ENCODE data around the gene ZNF609. TPM values are rescaled to one million over a fixed set of nuclear protein-coding genes. Genes with fewer than 3 reads are reported as not detected.

The ZNF609 gene
- total and polyA plus RNA-seq, 10 of the 15 experiments (the other 5 are each of a cell fraction or from before 2014, with no cell fraction given): 5.1 to 35.3 (median 13.6) TPM

DNA sequence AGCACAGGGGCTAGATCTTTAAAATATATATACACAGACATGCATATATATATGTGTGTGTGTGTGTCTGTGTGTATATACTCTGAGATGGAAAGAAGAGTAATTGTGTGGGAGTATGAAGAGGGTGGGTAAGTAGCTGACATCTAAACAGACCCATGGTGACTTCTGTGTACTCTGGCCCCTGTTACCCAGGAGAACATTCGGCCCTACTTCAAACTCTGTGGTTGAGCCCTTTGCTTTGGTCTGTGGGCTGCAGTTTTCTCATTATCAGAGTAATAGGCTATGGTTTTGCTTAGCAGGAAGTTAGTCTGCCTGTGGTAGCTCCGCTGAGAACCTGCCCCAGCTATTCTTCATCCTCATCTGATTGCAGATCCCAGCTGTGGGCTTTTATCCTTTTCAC, 173.6 kb downstream of the ZNF609 start (continued):
- TF ChIP-seq, protein P1, sequence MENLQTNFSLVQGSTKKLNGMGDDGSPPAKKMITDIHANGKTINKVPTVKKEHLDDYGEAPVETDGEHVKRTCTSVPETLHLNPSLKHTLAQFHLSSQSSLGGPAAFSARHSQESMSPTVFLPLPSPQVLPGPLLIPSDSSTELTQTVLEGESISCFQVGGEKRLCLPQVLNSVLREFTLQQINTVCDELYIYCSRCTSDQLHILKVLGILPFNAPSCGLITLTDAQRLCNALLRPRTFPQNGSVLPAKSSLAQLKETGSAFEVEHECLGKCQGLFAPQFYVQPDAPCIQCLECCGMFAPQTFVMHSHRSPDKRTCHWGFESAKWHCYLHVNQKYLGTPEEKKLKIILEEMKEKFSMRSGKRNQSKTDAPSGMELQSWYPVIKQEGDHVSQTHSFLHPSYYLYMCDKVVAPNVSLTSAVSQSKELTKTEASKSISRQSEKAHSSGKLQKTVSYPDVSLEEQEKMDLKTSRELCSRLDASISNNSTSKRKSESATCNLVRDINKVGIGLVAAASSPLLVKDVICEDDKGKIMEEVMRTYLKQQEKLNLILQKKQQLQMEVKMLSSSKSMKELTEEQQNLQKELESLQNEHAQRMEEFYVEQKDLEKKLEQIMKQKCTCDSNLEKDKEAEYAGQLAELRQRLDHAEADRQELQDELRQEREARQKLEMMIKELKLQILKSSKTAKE (IDR thresholded peaks at IDR 0.05; ENCODE audit: low read depth, poor library complexity, severe bottlenecking): peak; percentile 12
- 0 out of 2 replicates have a peak, but pooled peaks have one; percentile 30 for TF ChIP-seq ASH2L (IDR thresholded peaks at IDR 0.05; ENCODE audit: borderline replicate concordance, low read depth)
- peak; percentile 65 for TF ChIP-seq MTA2 (IDR thresholded peaks at IDR 0.05; ENCODE audit: low read depth)
- TF ChIP-seq POLR2A (IDR thresholded peaks at IDR 0.05; ENCODE audit: low read depth, low read length): peak; percentile 56
- no peak for TF ChIP-seq ZNF207 (IDR thresholded peaks at IDR 0.05; ENCODE audit: borderline replicate concordance)
- TF ChIP-seq GABPA (IDR thresholded peaks at IDR 0.05; ENCODE audit: low read depth): no peak
- no peak for TF ChIP-seq FOS (IDR thresholded peaks at IDR 0.05; ENCODE audit: borderline replicate concordance, extremely low read depth, insufficient read length)

DNA sequence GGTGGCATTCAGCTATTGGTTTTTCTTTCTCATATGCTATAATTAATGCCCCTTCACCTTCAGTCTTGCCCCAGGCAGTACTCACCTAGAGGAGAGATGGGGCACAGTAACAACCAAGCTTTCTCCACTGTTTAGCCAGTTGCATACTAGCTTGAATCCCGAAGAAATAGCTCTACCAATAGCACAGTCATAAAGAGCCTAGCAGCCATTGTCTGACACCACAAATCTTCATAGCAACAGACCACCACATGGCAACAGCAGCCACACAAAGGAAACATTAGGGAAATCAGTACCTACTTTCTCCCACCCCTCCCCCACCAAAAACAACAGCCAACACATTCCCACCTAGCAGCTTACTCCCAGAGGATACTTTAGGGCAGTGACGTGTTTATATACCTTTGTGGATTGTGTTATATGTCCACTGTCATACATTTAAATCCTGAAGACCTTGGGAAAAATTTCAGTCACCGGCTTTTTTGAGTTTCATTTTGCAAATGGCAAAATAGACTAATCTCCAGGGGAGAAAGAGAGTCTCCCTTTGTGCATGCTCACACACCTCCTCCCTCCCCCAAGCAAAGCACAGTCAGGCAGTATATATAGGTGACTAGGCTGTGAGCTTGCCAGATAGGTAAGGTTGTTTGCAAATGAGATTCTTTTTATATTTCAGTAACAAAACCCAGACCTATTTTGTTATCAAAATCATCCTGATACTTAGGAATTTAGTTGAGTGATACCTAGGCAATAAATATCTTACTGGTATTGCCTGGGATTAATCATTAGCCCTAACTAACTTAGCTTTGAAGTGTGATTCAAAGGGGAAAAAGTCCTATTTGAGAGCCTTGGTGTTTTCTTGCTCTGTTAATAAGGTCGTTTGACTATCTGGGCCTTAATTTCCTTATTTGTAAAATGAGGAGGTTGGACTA, 174.5 kb downstream of the ZNF609 start:
- ChIA-PET RAD21 (ENCODE audit: unreplicated experiment) (interaction anchor here (0.5 to 5.5 kb wide), 45 partner anchors 11 to 541 kb away, joined by 3 to 239 read pairs (median 7); partner anchors contain the start of genes CIAO2A, PPIB, TRIP4 and ZNF609), CTCF (interaction anchor here (0.6 to 4.3 kb wide), 24 partner anchors 9 to 208 kb away, joined by 3 to 93 read pairs (median 4); no protein-coding TSS in a partner anchor), SMC1A (ENCODE audit: uncharacterized antibody, unreplicated experiment) (interaction anchor here (0.6 to 5.3 kb wide), 53 partner anchors 11 to 424 kb away, joined by 3 to 234 read pairs (median 5); partner anchors contain the start of genes TRIP4 and ZNF609), POLR2A (interaction anchor here (0.6 to 3.8 kb wide), 29 partner anchors 9 to 386 kb away, joined by 3 to 63 read pairs (median 5); partner anchors contain the start of gene ZNF609)
- Histone ChIP-seq H3K9me3 (replicated peaks; ENCODE audit: control insufficient read depth, insufficient read depth, low read length) (peaks cover 5% of the 10 kb centered on the region; the same call in 2 of the 3 replicates), H4K20me1 (ENCODE audit: control insufficient read depth, insufficient read depth) (no peaks in the 10 kb centered on the region), H3K4me3 (peak overlapping the region; percentile 41; the same call in 1 of the 2 replicates), H3K4me1 (ENCODE audit: control insufficient read depth, insufficient read depth, low read length) (peaks cover 45% of the 10 kb centered on the region), H3K79me2 (ENCODE audit: control insufficient read depth, insufficient read depth, low read length) (peaks cover 49% of the 10 kb centered on the region), H3K27me3 (replicated peaks in 1 of 2; ENCODE audit: control insufficient read depth in 2 of 2, insufficient read depth in 2 of 2, low read length in 1 of 2) (no peaks in the 10 kb centered on the region), H2AFZ (ENCODE audit: control insufficient read depth, low read depth, low read length) (no peak overlapping the region), H3K36me3 (ENCODE audit: control insufficient read depth in 2 of 2, insufficient read depth in 2 of 2, low read length in 1 of 2) (peaks cover 0 to 24% of the 10 kb centered on the region in 2 experiments; a peak in 3 of 4 replicates), H3K27ac (ENCODE audit: control insufficient read depth, insufficient read depth) (peak overlapping the region; percentile 97), H3K9ac (ENCODE audit: control insufficient read depth, insufficient read depth, low read length) (peak overlapping the region; percentile 45), H3K4me2 (ENCODE audit: control insufficient read depth, insufficient read depth) (peak overlapping the region; percentile 93)
- ATAC-seq (peak; percentile 81), FAIRE-seq (peak; percentile 84), DNase-seq (ENCODE audit: low read depth, low spot score) (peak; percentile 91)
- WGBS (ENCODE audit: insufficient coverage, insufficient replicate concordance, low lambda C conversion rate, missing lambda C conversion rate): 3% methylated on average over 4 of the region's 4 CpGs
- intact Hi-C loops (cut with micrococcal nuclease; ENCODE audit: unreplicated experiment) (loop anchor here (1.0 to 10.0 kb wide), 3 partner anchors 12 to 210 kb away; no protein-coding TSS in a partner anchor), in situ Hi-C loops (cut with MboI) (no loop called here)
- BruUV-seq (replicated peaks): no TSS peak
- TF ChIP-seq MTA2 (IDR thresholded peaks at IDR 0.05; ENCODE audit: low read depth) (peak; percentile 91), CREM (IDR thresholded peaks at IDR 0.05; ENCODE audit: low read depth) (peak; percentile 65; the same call in 1 of the 2 replicates), CBFB (IDR thresholded peaks at IDR 0.05; ENCODE audit: low read depth) (0 out of 2 replicates have a peak, but pooled peaks have one; percentile 61), MEF2A (IDR thresholded peaks at IDR 0.05; ENCODE audit: insufficient read depth, low read depth, low read length) (0 out of 2 replicates have a peak, but pooled peaks have one; percentile 46), BACH1 (IDR thresholded peaks at IDR 0.05; ENCODE audit: borderline replicate concordance) (peak; percentile 93), SIX5 (IDR thresholded peaks at IDR 0.05; ENCODE audit: low read depth, low read length, severe bottlenecking) (no peak), ZNF207 (IDR thresholded peaks at IDR 0.05; ENCODE audit: borderline replicate concordance) (no peak), FOXK2 (IDR thresholded peaks at IDR 0.05) (no peak)
- TF ChIP-seq, protein P2, sequence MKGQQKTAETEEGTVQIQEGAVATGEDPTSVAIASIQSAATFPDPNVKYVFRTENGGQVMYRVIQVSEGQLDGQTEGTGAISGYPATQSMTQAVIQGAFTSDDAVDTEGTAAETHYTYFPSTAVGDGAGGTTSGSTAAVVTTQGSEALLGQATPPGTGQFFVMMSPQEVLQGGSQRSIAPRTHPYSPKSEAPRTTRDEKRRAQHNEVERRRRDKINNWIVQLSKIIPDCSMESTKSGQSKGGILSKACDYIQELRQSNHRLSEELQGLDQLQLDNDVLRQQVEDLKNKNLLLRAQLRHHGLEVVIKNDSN (IDR thresholded peaks at IDR 0.05; ENCODE audit: borderline replicate concordance, extremely low read length, insufficient read depth, low read depth, low read length): no peak
